ENCODE measurements around the gene TMBIM1.
"Not testable (repeated sequence)": the region's sequence is repeated elsewhere in the genome, so short reads cannot be mapped to it uniquely, and the experiment has no call there.

TMBIM1 gene

DNA sequence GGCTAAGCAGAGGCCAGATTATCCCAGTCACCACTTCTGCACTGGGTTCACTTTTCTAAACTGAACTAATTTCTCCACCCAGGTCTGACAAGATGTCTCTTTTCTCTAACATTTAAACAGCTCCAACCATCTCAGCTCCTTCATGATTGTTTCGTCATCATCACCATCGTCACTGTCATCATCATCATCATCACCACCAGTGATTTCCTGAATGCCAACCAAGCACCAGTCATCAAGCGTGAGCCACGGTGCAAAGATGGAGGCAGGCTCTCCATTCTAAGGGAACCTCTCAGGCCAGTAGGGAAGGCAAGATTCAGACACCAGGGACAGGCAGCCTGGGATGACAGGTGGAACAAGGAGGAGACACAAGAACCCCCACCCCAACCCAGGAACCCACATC lies 25.5 kb upstream of the TMBIM1 start:
- no peak for DNase-seq

DNA sequence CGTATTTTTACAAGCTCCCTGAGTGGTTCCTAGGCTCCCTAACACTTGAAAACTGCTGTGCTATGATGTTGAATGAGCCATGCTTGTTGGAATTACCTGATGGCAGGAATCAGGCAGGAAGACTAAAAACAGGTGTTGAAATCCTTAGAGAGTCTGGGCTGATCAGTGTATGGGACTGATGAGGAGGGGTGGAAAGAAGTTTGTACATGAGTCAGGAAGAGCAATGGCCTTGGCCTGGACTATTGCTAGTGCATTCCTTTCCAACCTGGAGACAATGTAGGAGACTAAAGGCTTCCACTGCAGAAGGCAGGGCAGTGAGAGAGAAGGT lies 25.0 kb upstream of the TMBIM1 start:
- DNase-seq: no peak

DNA sequence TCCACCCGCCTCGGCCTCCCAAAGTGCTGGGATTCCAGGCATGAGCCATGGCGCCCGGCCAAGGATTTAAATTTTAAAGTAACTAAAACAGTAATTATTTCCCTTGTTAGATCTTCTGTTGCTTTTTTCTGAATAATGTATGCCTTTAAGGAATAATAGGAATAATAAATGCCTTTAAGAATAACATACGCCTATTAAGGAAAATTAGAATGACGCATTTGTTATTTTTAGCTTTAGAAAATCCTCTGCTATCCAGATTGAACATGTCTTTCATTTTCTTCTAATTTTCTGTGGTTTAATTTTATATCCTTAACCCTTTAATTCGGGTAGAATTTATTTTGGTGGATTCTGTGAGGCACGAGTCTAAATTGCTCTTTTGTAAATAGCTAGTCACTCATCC lies 23.1 kb upstream of the TMBIM1 start:
- no peak for DNase-seq

DNA sequence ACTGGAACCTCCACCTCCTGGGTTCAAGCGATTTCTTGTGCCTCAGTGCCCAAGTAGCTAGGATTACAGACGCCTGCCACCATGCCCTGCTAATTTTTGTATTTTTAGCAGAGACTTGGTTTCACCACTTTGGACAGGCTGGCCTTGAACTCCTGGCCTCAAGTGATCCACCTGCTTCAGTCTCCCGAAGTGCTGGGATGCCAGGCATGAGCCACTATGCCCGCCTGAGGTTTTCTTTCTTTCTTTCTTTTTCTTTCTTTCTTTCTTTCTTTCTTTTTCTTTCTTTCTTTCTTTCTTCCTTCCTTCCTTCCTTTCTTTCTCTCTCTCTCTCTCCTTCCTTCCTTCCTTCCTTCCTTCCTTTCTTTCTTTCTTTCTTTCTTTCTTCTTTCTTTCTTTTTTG lies 22.5 kb upstream of the TMBIM1 start:
- DNase-seq: not testable (repeated sequence)

DNA sequence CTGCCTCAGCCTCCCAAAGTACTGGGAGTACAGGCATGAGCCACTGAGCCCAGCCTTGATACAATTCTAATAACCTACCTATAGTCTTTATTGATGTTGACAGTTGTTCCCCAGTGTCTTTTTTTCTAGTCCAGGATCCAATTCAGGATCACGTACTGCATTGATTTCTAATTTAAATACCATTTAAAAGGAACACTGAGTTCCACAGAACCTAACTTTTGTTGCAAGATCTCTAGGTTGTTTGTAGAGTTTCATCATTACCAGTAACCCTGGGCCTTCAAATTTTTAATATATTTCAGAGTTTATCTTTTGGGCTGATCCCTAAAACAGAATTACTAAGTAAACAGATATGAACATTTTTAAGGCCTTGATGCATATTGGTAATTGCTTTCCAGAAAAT lies 21.1 kb upstream of the TMBIM1 start:
- no peak for DNase-seq

DNA sequence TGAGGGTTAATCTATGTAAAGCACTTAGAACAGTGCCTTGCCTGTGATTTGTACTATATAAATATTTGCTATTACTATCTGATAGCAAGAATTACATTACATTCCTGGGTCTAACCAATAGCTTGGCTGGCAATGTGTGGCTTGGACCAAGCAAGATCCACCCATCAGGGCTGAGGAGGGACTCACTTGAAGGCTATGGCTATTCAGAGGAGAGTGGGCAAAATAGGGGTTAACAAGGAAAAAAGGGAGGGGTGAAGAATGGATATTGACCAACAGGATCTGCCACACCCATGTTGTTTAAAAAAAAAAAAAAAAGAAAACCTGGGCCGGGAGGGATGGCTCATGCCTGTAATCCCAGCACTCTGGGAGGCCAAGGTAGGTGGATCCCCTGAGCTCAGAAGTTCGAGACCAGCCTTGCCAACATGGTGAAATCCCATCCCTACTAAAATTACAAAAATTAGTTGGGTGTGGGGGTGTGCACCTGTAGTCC lies 20.0 kb upstream of the TMBIM1 start:
- no peak for DNase-seq

DNA sequence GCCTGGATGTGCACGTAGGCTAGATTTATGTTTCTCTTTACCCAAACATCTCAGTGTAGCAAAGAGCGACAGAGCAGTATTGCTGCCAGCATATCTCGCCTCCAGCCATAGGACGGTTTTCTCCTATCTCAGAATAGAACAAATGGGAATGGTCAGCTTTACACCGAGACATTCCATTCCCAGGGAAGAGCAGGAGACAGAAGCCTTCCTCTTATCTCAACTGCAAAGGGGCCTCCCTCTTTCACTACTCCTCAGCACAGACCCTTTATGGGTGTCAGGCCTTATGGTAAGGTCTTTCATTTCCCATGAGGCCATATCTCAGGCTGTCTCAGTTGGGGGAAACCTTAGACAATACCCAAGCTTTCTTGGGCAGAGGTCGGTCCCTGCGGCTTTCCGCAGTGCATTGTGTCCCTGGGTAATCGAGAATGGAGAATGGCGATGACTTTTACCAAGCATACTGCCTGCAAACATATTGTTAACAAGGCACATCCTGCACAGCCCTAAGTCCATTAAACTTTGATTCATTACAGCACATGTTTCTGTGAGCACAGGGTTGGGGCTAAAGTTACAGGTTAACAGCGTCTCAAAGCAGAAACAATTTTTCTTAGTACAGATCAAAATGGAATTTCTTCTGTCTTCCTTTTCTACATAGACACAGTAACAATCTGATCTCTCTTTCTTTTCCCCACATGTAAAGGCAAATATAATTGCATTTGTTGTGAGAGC lies 19.4 kb upstream of the TMBIM1 start:
- DNase-seq: not testable (repeated sequence)

DNA sequence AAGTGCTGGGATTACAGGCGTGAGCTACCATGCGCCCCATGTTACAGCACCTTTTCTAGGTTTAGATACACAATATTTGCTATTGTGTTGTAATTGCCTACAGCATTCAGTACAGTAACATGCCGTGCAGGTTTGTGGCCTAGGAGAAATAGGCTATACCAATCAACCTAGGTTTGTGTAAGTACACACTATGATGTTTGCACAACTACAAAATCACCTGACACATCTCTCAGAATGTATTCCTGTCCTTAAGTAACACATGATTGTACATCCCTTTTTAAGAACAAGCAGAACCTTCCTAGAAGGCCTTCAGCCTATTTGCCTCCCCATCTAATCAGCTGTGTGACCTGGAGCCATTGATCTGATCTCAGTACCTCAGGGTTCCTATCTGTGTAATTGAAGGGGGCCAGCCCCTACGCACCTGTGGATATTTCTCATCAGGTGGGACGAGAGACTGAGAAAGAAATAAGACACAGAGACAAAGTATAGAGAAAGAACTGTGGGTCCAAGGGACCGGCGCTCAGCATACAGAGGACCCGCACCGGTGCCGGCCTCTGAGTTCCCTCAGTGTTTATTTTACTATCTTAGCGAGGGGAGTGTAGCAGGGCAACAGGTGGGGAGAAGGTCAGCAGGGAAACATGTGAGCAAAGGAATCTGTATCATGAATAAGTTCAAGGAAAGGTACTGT lies 18.7 kb upstream of the TMBIM1 start:
- DNase-seq: no peak

DNA sequence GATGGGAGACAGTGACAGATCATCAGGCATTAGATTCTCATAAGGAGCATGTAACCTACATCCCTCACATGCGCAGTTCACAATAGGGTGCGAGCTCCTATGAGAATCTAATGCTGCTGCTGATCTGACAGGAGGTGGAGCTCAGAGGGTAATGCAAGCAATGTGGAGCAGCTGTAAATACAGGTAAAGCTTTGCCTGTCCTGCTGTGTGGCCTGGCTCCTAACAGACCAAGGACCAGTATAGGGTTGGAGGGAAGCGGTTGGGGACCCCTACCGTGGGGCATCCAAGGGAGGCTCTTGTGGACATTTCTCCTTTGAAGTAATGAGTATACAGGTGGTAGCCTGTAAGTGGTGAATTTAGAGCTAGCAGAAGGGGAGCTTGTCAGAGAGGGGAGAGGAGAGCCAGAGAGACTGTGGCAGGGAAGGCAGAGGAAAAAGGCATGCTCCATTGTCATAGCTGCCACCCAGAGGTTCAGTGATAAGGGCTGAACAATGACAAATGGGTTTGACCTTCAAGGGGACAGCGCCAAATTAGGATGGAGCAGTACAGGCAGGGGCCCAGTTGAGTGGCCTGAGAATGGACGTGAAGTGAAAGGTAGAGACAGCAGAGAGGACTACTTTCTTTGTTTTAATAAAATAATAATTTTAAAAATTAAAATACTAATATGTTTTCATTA lies 15.2 kb upstream of the TMBIM1 start:
- no peak for DNase-seq

DNA sequence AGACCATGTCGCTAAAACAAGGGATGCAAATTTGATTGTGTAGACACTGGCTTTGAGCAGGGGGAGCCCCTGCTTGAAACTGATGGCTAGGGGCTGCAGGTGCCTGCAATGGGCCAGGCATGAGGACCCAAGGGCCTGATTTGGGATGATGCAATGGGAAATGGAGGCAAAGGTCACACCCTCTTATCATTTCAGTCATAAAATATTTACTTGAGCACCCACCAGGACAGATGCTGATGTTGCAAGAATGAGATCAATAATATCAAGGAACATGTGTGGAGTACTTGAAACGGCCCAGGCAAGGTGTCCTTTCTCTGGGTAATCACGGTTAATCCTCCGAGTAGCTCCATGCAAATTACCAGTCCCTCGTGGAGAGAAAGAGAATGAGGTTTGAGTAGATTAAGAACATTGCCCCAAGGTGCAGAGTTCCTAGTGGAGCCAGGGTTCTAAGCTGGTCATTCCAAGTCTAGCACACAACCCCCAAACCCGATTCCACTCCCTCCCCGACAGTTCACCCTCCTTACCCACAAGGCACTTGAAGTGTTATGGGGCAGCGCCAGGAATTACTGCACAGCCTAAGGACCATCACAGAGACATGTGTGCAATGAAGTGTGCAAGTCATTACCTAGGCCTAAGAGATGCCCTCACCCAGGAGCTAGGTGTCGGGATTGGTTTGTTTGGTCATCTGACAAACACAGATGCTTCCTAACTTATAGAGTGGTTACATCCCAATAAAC lies 14.0 kb upstream of the TMBIM1 start:
- no peak for DNase-seq

DNA sequence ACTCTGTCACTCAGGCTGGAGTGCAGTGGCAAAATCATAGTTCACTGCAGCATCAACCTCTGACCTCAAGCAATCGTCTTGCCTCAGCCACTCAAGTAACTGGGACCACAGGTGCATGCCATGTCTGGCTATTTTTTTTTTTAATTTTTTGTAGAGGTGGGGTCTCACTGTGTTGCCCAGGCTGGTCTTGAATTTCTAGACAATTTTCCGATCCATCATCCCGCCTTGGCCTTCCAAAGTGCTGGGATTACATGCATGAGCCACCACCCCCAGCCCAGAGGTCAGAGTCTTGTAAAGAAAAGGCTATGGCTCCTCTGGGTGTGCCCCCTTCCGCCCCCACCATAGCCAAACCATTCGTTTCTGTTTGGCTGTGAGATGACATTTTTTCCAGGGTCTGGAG lies 13.1 kb upstream of the TMBIM1 start:
- DNase-seq: no peak

DNA sequence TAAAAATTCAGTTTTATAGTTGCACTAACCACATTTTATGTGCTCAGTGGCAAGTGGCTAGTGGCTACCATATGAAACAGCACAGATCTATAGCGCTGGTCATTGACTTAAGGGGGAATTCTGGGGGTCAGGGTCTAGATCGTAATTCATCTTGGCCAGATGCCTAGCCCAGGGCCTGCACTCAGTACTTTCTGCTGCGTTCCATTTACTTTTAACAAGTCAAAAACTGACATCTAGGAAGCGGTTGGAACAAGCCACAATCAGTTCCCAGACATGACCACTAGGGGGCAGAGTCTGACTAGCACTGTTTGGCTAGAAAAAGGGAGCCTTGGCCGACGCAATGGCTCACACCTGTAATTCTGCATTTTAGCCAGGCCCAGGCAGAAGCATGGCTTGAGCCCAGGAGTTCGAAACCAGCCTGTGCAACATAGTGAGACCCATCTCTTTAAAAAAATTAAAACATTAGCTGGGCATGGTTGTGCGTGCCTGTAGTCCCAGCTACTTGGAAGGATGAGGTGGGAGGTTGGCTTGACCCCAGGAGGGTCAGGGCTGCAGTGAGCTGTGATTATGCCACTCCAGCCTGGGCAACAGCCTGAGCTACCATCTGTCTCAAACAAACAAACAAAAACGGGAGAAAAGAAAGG lies 9.0 kb upstream of the TMBIM1 start:
- DNase-seq: peak; percentile 65

DNA sequence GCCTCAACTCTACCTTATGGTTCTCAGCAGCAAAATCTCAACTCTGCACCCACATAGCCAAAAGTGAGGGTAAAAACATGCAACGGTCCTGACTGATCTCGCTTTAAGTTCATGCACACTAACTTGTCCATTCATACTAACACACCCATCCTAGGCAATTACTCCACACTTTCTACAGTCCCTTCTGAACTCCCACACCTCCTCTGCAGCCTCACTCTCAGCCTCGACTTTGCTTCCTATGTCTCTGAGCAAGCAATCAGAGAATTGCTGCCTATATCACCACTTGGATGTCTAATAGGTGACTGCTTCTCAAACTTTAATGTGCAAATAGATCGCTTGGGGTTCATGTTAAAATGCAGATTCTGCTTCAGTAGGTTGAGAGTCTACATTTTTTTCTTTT lies 7.8 kb upstream of the TMBIM1 start:
- no peak for DNase-seq

DNA sequence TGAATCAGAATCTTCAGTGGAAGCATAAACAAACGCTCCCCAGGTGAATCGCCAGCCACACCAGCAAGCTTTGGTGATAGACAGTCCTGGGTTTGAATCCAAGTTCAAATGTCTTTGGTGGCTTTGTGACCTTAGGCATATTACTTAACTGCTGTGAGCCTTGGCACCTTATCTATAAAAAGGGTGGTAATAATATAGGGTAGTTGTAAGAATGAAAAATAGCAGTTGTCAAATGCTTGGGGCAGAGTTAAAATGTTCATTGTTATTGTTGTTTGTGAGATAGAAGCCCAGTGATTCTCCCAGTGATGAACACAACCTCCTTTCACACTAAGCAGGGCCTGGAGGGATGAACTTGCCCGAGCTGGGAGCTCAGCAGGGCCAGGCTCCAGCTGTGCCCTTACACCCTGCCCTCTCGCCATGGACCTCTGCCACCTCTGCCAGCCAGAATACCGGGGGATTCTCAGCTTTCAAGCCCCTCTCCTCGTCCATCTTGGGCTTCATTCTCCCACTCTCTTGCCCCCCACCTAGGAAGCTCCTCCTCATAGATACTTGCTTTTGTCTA lies 6.1 kb upstream of the TMBIM1 start:
- no peak for DNase-seq

DNA sequence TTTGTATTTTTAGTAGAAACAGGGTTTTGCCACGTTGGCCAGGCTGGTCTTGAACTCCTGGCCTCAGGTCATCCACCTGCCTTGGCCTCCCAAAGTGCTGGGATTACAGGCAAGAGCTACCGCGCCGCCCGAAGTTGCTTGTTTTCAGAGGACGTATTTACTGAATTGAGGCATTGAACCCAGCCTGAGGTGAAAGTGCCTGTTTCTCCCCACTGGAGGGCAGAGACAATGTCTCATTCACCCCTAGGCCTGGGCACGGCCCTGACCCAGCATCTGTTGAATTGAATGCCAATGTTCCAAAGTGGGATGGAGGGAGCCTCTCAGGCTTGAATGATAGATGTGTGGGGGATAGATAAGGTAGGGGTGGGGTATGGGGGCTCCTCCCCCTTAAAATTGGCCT lies 4.5 kb upstream of the TMBIM1 start:
- DNase-seq: no peak

DNA sequence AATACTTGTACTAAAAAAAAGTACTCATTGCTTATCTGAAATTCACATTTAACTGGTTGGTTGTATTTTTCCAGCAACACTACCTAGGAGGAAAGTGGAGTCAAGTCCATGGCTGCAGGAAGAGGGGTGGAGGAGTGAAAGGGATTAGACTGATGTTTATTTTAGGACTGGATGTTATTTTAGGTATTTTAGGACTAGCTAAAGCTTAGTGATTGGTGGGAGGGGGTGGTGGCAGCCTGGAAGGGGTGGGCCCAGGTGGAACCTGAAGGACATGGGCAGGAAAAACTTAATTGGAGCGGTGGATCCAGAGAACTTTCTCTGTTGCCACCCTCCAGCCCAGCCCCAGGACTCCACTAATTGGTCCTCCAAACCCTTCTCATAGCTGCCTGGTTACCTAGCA lies 3.9 kb upstream of the TMBIM1 start:
- DNase-seq: no peak

DNA sequence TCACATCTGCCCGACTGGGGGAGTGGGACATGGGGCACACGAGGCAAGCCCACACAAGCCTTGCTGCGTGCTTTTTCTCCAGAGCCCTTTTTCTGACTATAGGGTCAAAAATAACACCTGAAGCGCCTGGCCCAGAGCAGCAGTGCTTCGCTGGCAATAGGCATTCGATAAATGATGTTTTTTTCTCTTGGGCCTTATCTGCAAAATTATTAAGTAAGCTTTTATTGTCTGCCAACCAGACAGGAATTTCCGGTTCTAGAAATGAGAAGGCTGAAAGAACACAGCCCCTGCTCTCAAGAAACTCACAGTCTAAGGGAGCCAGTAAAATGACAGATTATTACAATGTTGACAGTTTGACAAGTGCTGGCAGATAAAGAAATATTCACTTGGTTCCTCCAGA lies 2.7 kb upstream of the TMBIM1 start:
- DNase-seq: no peak

DNA sequence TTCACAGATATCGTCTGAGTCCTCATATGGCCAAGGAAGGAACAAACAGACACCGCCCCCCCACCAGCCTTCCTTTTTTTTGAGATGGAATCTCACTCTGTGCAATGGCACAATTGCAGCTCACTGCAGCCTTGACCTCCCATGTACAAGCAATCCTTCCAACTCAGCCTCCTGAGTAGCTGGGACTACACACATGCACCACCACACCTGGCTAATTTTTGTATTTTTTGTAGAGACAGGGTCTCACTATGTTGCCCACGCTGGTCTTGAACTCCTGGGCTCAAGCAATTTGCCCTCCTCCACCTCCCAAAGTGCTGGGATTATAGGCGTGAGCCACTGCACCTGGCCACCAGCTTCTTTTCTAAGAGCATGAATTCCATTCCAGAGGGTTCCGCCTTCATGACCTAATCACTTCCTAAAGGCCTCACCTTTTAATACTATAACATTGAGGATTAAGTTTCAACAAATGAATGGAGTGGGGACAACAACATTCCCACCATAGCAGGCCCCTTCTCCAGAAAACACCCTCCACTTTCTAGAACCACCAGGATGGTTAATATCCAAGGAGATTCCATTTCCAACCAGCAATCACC lies 2.2 kb upstream of the TMBIM1 start:
- no peak for DNase-seq

DNA sequence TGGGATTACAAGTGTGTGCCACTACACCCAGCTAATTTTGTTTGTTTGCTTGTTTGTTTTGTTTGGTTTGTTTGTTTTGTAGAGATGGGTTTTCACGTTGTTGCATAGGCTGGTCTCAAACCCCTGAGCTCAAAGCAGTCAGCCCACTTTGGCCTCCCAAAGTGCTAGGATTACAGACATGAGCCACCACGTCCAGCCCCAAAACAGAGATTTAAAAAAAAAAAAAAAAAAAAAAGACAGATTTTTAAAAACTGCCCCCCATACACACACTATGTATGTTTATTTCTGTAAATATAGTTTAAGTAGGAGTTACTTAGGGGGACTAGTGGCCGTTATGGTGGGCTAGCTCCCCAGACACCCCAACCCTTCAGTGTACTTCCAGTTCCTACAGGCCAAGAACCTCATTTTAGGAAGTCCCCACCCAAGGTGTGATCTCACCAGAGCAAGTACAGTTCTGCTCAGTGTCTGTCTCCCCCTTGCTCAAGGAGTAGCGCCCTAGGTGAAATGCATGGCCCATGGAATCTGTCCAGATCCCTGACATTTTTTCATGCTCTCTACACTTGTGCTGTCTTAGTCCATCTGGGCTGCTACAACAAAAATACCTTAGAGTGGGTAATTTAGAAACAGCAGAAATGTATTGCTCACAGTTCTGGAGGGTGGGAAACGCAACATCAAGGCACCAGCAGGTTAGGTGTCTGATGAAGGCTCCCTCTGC lies 1.6 kb upstream of the TMBIM1 start:
- DNase-seq: no peak

DNA sequence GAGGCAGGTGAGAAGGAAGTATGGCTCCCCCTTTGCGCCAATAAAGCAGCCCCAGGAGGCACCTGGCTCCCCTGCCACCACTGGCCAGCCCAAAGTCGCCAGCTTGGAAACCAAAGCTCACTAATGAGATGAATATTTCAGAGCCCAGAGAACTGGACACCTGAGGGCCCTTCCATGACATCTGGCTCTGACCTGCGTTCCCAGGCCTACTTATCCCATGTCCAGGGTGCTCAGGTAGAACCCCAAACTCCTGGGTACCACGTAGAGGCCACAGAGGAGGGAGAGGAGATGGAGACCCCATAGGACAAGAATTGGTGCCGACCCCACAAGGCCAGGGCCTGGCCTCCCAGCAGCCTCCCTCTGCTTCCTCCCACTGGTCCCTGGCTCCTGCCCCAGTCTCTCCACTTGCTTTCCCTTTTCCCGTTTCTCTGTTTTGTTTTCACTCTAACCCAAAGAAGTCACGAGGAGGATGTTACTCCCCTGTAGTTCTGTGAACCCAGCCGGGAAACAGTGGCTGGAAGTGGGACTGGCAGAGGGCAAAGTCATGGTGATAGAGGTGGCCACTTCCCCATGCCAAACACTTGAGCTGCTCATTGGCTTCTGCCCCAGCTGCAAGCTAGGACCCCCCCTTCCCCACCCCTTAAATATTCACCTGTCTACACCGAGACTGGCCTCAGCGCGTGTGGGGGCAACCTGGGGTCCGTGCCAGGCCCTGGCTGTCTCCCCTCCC lies 820 bp downstream of the TMBIM1 start:
- DNase-seq: no peak

Measured in NCI-H2107 (cell line).